Adrenal gland (tissue), 5 donors: ENCODE data around the gene STARD9.

Experiments used
- CTCF ChIP-seq, 6 experiments: fragments of 450-650 bp in 4 of 6; fragments of 200-600 bp in 2 of 6; sonication (generic) in 1 of 6; IDR thresholded peaks; 1 replicate in 5 of 6; 2 replicates in 1 of 6; pipeline versions ENCODE4 v1.5.1 to v1.8.0; 2016 to 2021; ENCODE audit warnings: antibody characterized with exemption in 6 of 6, mild to moderate bottlenecking in 2 of 6, moderate library complexity in 1 of 6
- POLR2A ChIP-seq, 2 donors: fragments of 450-650 bp; IDR thresholded peaks; one replicate each; pipeline ENCODE4 v1.6.1; 2017; ENCODE audit warnings: antibody characterized with exemption in 2 of 2, mild to moderate bottlenecking in 2 of 2, moderate library complexity in 1 of 2
- donor health status: DM: no; HTN: no; CAD: no.

- TF ChIP-seq CTCF (IDR thresholded peaks at IDR 0.05) (no peak), POLR2A (IDR thresholded peaks at IDR 0.05) (no peak)
Observed at GRCh38 chr15:42693942-42694341, 118.5 kb downstream of the STARD9 start.
